SK-N-SH treated with all-trans-retinoic acid at 6 μM for 48 hours (cell line): ENCODE results near the gene SLC17A9.

ENCODE experiments used
- ATAC-seq: fragments of 200-7000 bp; cut with Tn5 transposase; 3 replicates; pipeline ENCODE4 v1.9.1; 2020; ENCODE audit warnings: mild to moderate bottlenecking, moderate library complexity
- ARNTL ChIP-seq: fragments of 450-650 bp; formaldehyde crosslinking; IDR thresholded peaks from 2 replicates; pipeline ENCODE4 v1.5.0; 2020; ENCODE audit warnings: low read depth, mild to moderate bottlenecking, moderate library complexity, borderline replicate concordance
- BACH2 ChIP-seq: fragments of 250-450 bp; sonication (Bioruptor Pico); IDR thresholded peaks from 2 replicates; pipeline ENCODE4 v1.9.0; 2021; ENCODE audit warnings: mild to moderate bottlenecking, borderline replicate concordance
- CSDC2 ChIP-seq: fragments of 250-450 bp; sonication (Bioruptor Pico); IDR thresholded peaks from 2 replicates; pipeline ENCODE4 v1.5.0; 2020; ENCODE audit warnings: mild to moderate bottlenecking, moderate library complexity
- CSRNP3 ChIP-seq: fragments of 250-450 bp; sonication (Bioruptor Pico); IDR thresholded peaks from 2 replicates; pipeline ENCODE4 v1.5.1; 2021; ENCODE audit warnings: mild to moderate bottlenecking, moderate library complexity
- GLIS3 ChIP-seq: fragments of 250-450 bp; sonication (Bioruptor Pico); IDR thresholded peaks from 2 replicates; pipeline ENCODE4 v1.5.0; 2020; ENCODE audit warnings: mild to moderate bottlenecking, moderate library complexity
- ISL1 ChIP-seq: fragments of 250-450 bp; sonication (Bioruptor Pico); IDR thresholded peaks from 2 replicates; pipeline ENCODE4 v2.1.2; 2022; ENCODE audit warnings: mild to moderate bottlenecking, moderate library complexity
- OSR1 ChIP-seq: fragments of 250-450 bp; sonication (Bioruptor Pico); IDR thresholded peaks from 2 replicates; pipeline ENCODE4 v1.8.0; 2022; ENCODE audit warnings: moderate library complexity, mild to moderate bottlenecking, inconsistent platforms
- PATZ1 ChIP-seq: fragments of 250-450 bp; sonication (Bioruptor Pico); IDR thresholded peaks from 2 replicates; pipeline ENCODE4 v1.8.0; 2020; ENCODE audit warnings: mild to moderate bottlenecking, moderate library complexity, borderline replicate concordance
- POU6F1 ChIP-seq: fragments of 250-450 bp; sonication (Bioruptor Pico); IDR thresholded peaks from 2 replicates; pipeline ENCODE4 v1.8.0; 2021; ENCODE audit warnings: low read depth, mild to moderate bottlenecking, moderate library complexity, borderline replicate concordance
- PPARA ChIP-seq: fragments of 250-450 bp; sonication (Bioruptor Pico); IDR thresholded peaks from 2 replicates; pipeline ENCODE4 v1.5.0; 2020; ENCODE audit warnings: mild to moderate bottlenecking, borderline replicate concordance
- RARB ChIP-seq: fragments of 250-450 bp; sonication (Bioruptor Pico); IDR thresholded peaks from 2 replicates; pipeline ENCODE4 v1.8.0; 2021; ENCODE audit warnings: mild to moderate bottlenecking, moderate library complexity
- SNAI2 ChIP-seq: fragments of 250-450 bp; sonication (Bioruptor Pico); IDR thresholded peaks from 2 replicates; pipeline ENCODE4 v1.5.0; 2020; ENCODE audit warnings: mild to moderate bottlenecking, moderate library complexity
- TCF4 ChIP-seq: fragments of 250-450 bp; sonication (Bioruptor Pico); IDR thresholded peaks from 2 replicates; pipeline ENCODE4 v1.8.0; 2021; ENCODE audit warnings: mild to moderate bottlenecking, moderate library complexity, borderline replicate concordance
- TOX ChIP-seq: fragments of 250-450 bp; sonication (Bioruptor Pico); IDR thresholded peaks from 2 replicates; pipeline ENCODE4 v1.8.0; 2021; ENCODE audit warnings: mild to moderate bottlenecking, moderate library complexity, borderline replicate concordance
- TSHZ2 ChIP-seq: fragments of 250-450 bp; sonication (Bioruptor Pico); IDR thresholded peaks from 2 replicates; pipeline ENCODE4 v1.5.0; 2020; ENCODE audit warnings: mild to moderate bottlenecking, moderate library complexity
- ZC3H10 ChIP-seq: fragments of 250-450 bp; sonication (Bioruptor Pico); IDR thresholded peaks from 2 replicates; pipeline ENCODE4 v1.5.1; 2021; ENCODE audit warnings: mild to moderate bottlenecking, moderate library complexity
- ZFP30 ChIP-seq: fragments of 450-650 bp; formaldehyde crosslinking; IDR thresholded peaks from 2 replicates; pipeline ENCODE4 v1.5.0; 2022; ENCODE audit warnings: mild to moderate bottlenecking, moderate library complexity
- ZNF565 ChIP-seq: fragments of 450-650 bp; formaldehyde crosslinking; conservative IDR thresholded peaks from 2 replicates; pipeline ENCODE4 v1.5.0; 2020; ENCODE audit warnings: low read depth, mild to moderate bottlenecking, moderate library complexity
- ZNF70 ChIP-seq: fragments of 450-650 bp; formaldehyde crosslinking; IDR thresholded peaks from 2 replicates; pipeline ENCODE4 v1.5.0; 2020; ENCODE audit warnings: mild to moderate bottlenecking, moderate library complexity
- ZNF8 ChIP-seq: fragments of 450-650 bp; formaldehyde crosslinking; IDR thresholded peaks from 2 replicates; pipeline ENCODE4 v1.5.0; 2020; ENCODE audit warnings: mild to moderate bottlenecking, moderate library complexity

The SLC17A9 gene

GRCh38 chr20:62982124-62983075 lies 29.9 kb downstream of the SLC17A9 start:
- TF ChIP-seq ZNF8: no peak
- no peak for TF ChIP-seq BACH2 (CRISPR knock-in tag)
- TF ChIP-seq POU6F1 (CRISPR knock-in tag): no peak
- TF ChIP-seq ARNTL: no peak
- no peak for TF ChIP-seq ZNF565 (CRISPR knock-in tag)
- no peak for TF ChIP-seq GLIS3 (CRISPR knock-in tag)
- TF ChIP-seq ISL1 (CRISPR knock-in tag): no peak
- no peak for TF ChIP-seq ZC3H10 (CRISPR knock-in tag)
- no peak for TF ChIP-seq SNAI2 (CRISPR knock-in tag)
- no peak for TF ChIP-seq RARB (CRISPR knock-in tag)
- TF ChIP-seq ZNF70 (CRISPR knock-in tag): no peak
- no peak for TF ChIP-seq CSDC2
- no peak for TF ChIP-seq PATZ1 (CRISPR knock-in tag)
- no peak for TF ChIP-seq TCF4
- TF ChIP-seq, all 23 proteins: peak for 0
- ATAC-seq: no peak

GRCh38 chr20:62983210-62983609 lies 30.7 kb downstream of the SLC17A9 start:
- ATAC-seq: no peak
- TF ChIP-seq OSR1 (CRISPR knock-in tag): no peak
- TF ChIP-seq TSHZ2 (CRISPR knock-in tag): no peak
- TF ChIP-seq ZC3H10 (CRISPR knock-in tag): no peak
- TF ChIP-seq ZNF70 (CRISPR knock-in tag): no peak
- no peak for TF ChIP-seq ARNTL
- TF ChIP-seq RARB (CRISPR knock-in tag): no peak
- no peak for TF ChIP-seq PATZ1 (CRISPR knock-in tag)
- no peak for TF ChIP-seq ZFP30 (CRISPR knock-in tag)
- no peak for TF ChIP-seq ISL1 (CRISPR knock-in tag)
- TF ChIP-seq PPARA (CRISPR knock-in tag): no peak
- no peak for TF ChIP-seq ZNF565 (CRISPR knock-in tag)
- TF ChIP-seq TCF4: no peak
- TF ChIP-seq ZNF8: no peak
- no peak for TF ChIP-seq TOX (CRISPR knock-in tag)
- no peak for TF ChIP-seq SNAI2 (CRISPR knock-in tag)
- no peak for TF ChIP-seq POU6F1 (CRISPR knock-in tag)
- TF ChIP-seq CSDC2: no peak
- TF ChIP-seq GLIS3 (CRISPR knock-in tag): no peak
- TF ChIP-seq CSRNP3 (CRISPR knock-in tag): no peak
- TF ChIP-seq BACH2 (CRISPR knock-in tag): no peak
